HCT116 (cell line): ENCODE results near the gene RCSD1.

Experiments
- CEBPB ChIP-seq: IDR thresholded peaks from 2 replicates; pipeline ENCODE4 v1.6.1; 2012; ENCODE audit warnings: low read depth
- EZH2 ChIP-seq: fragments of 200-600 bp; sonication (generic); IDR thresholded peaks from 2 replicates; pipeline ENCODE4 v1.6.1; 2017; ENCODE audit warnings: antibody characterized with exemption, mixed run types
- EZH2phosphoT487 ChIP-seq: fragments of 200-600 bp; IDR thresholded peaks from 2 replicates; pipeline ENCODE4 v1.6.1; 2018; ENCODE audit warnings: antibody characterized with exemption, borderline replicate concordance
- JUND ChIP-seq: IDR thresholded peaks from 2 replicates; pipeline ENCODE4 v1.6.1; 2012
- MAX ChIP-seq: IDR thresholded peaks from 2 replicates; pipeline ENCODE4 v1.6.1; 2012
- POLR2A ChIP-seq: IDR thresholded peaks from 2 replicates; pipeline ENCODE4 v1.7.0; 2011; ENCODE audit warnings: borderline replicate concordance; ENCODE audit not compliant: insufficient read depth, insufficient read length; ENCODE audit errors: extremely low read depth
- POLR2AphosphoS5 ChIP-seq: IDR thresholded peaks from 2 replicates; pipeline ENCODE4 v1.6.1; 2011; ENCODE audit warnings: mild to moderate bottlenecking, low read depth, low read length, moderate library complexity
- SIN3A ChIP-seq: IDR thresholded peaks from 2 replicates; pipeline ENCODE4 v1.6.1; 2012; ENCODE audit warnings: low read depth
- SP1 ChIP-seq: IDR thresholded peaks from 2 replicates; pipeline ENCODE4 v1.6.1; 2012; ENCODE audit warnings: low read depth
- YY1 ChIP-seq: IDR thresholded peaks from 2 replicates; pipeline ENCODE4 v1.6.1; 2011; ENCODE audit warnings: low read length, low read depth, moderate library complexity, mild to moderate bottlenecking; ENCODE audit not compliant: insufficient replicate concordance; ENCODE audit errors: extremely low read depth
- TF ChIP-seq, protein P1 (sequence below), 3 experiments: fragments of 200-600 bp in 1 of 3; sonication (generic) in 1 of 3; IDR thresholded peaks in 2 of 3; conservative IDR thresholded peaks in 1 of 3; 2 replicates each; pipeline ENCODE4 v1.5.1; 2012 to 2017; ENCODE audit warnings: low read depth in 2 of 3, low read length in 2 of 3, antibody characterized with exemption in 1 of 3, borderline replicate concordance in 1 of 3, control low read depth in 1 of 3, mild to moderate bottlenecking in 1 of 3, mixed read lengths in 1 of 3, mixed run types in 1 of 3, moderate library complexity in 1 of 3; ENCODE audit not compliant: insufficient read depth in 1 of 3
- TF ChIP-seq, protein P2 (sequence below): IDR thresholded peaks from 2 replicates; pipeline ENCODE4 v1.6.1; 2012; ENCODE audit warnings: low read depth

GRCh38 chr1:167650269-167651160 lies 20.5 kb downstream of the RCSD1 start:
- no peak for TF ChIP-seq YY1
- TF ChIP-seq EZH2: no peak
- TF ChIP-seq, protein P1, sequence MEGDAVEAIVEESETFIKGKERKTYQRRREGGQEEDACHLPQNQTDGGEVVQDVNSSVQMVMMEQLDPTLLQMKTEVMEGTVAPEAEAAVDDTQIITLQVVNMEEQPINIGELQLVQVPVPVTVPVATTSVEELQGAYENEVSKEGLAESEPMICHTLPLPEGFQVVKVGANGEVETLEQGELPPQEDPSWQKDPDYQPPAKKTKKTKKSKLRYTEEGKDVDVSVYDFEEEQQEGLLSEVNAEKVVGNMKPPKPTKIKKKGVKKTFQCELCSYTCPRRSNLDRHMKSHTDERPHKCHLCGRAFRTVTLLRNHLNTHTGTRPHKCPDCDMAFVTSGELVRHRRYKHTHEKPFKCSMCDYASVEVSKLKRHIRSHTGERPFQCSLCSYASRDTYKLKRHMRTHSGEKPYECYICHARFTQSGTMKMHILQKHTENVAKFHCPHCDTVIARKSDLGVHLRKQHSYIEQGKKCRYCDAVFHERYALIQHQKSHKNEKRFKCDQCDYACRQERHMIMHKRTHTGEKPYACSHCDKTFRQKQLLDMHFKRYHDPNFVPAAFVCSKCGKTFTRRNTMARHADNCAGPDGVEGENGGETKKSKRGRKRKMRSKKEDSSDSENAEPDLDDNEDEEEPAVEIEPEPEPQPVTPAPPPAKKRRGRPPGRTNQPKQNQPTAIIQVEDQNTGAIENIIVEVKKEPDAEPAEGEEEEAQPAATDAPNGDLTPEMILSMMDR (IDR thresholded peaks at IDR 0.05 in 2 of 3, conservative IDR thresholded peaks at IDR 0.05 in 1 of 3; ENCODE audit: borderline replicate concordance in 1 of 3, insufficient read depth in 1 of 3, low read depth in 2 of 3, low read length in 2 of 3): no peak
- no peak for TF ChIP-seq POLR2A
- TF ChIP-seq MAX: no peak
- TF ChIP-seq EZH2phosphoT487: no peak
- TF ChIP-seq JUND: no peak
- no peak for TF ChIP-seq SP1
- TF ChIP-seq CEBPB: no peak
- no peak for TF ChIP-seq POLR2AphosphoS5
- TF ChIP-seq, protein P2, sequence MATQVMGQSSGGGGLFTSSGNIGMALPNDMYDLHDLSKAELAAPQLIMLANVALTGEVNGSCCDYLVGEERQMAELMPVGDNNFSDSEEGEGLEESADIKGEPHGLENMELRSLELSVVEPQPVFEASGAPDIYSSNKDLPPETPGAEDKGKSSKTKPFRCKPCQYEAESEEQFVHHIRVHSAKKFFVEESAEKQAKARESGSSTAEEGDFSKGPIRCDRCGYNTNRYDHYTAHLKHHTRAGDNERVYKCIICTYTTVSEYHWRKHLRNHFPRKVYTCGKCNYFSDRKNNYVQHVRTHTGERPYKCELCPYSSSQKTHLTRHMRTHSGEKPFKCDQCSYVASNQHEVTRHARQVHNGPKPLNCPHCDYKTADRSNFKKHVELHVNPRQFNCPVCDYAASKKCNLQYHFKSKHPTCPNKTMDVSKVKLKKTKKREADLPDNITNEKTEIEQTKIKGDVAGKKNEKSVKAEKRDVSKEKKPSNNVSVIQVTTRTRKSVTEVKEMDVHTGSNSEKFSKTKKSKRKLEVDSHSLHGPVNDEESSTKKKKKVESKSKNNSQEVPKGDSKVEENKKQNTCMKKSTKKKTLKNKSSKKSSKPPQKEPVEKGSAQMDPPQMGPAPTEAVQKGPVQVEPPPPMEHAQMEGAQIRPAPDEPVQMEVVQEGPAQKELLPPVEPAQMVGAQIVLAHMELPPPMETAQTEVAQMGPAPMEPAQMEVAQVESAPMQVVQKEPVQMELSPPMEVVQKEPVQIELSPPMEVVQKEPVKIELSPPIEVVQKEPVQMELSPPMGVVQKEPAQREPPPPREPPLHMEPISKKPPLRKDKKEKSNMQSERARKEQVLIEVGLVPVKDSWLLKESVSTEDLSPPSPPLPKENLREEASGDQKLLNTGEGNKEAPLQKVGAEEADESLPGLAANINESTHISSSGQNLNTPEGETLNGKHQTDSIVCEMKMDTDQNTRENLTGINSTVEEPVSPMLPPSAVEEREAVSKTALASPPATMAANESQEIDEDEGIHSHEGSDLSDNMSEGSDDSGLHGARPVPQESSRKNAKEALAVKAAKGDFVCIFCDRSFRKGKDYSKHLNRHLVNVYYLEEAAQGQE: no peak
- TF ChIP-seq SIN3A: no peak
